HG03575 (cell line): ENCODE measurements around the gene NAGS.
"Not testable (repeated sequence)": the region's sequence is repeated elsewhere in the genome, so short reads cannot be mapped to it uniquely, and the experiment has no call there.

Source experiments
- ATAC-seq: cut with Tn5 transposase; IDR thresholded peaks from one replicate; pipeline ENCODE4 v1.9.1; 2021; ENCODE audit not compliant: unreplicated experiment, insufficient number of reproducible peaks, low FRiP score; ENCODE audit errors: extremely low read depth

Gene NAGS

GRCh38 chr17:44004761-44005526 lies 522 bp downstream of the NAGS start:
- ATAC-seq, result no peak

GRCh38 chr17:44005527-44006271 lies 1.3 kb downstream of the NAGS start:
- no peak for ATAC-seq

- ATAC-seq, result no peak
Measured at GRCh38 chr17:44006272-44006597, 1.8 kb downstream of the NAGS start.

- no peak for ATAC-seq
Measured at GRCh38 chr17:44006598-44007345, 2.4 kb downstream of the NAGS start.

- no peak for ATAC-seq
Measured at GRCh38 chr17:44007346-44008204, 3.2 kb downstream of the NAGS start.

GRCh38 chr17:44008205-44008909 lies 3.9 kb downstream of the NAGS start:
- no peak for ATAC-seq

GRCh38 chr17:44010966-44011647 lies 6.7 kb downstream of the NAGS start:
- no peak for ATAC-seq

- no peak for ATAC-seq
Measured at GRCh38 chr17:44011876-44012275, 7.5 kb downstream of the NAGS start.

- no peak for ATAC-seq
Measured at GRCh38 chr17:44012391-44012790, 8.0 kb downstream of the NAGS start.

GRCh38 chr17:44012874-44013273 lies 8.5 kb downstream of the NAGS start:
- ATAC-seq, result no peak

GRCh38 chr17:44014133-44014436 lies 9.7 kb downstream of the NAGS start:
- ATAC-seq, result no peak

- ATAC-seq, result no peak
Measured at GRCh38 chr17:44014437-44015172, 10.2 kb downstream of the NAGS start, which contains the start of gene TMEM101. Gene TMEM101 (minus strand): TSS chr17:44014963. CDS start chr17:44014952, 11 bp downstream.

GRCh38 chr17:44021227-44021626 lies 16.8 kb downstream of the NAGS start:
- ATAC-seq, result not testable (repeated sequence)

GRCh38 chr17:44022246-44022645 lies 17.8 kb downstream of the NAGS start:
- no peak for ATAC-seq

GRCh38 chr17:44023545-44024270 lies 19.3 kb downstream of the NAGS start:
- no peak for ATAC-seq

- ATAC-seq, result no peak
Measured at GRCh38 chr17:44024271-44024663, 19.8 kb downstream of the NAGS start.

- ATAC-seq, result no peak
Measured at GRCh38 chr17:44024853-44025252, 20.4 kb downstream of the NAGS start.
